A549 (cell line): ENCODE measurements around the gene OGDH. TPM values are rescaled to one million over a fixed set of nuclear protein-coding genes. Genes with fewer than 3 reads are reported as not detected.
"Not testable (repeated sequence)": the region's sequence is repeated elsewhere in the genome, so short reads cannot be mapped to it uniquely, and the experiment has no call there.

Experiments used
- ATAC-seq, 2 experiments: fragments of 200-7000 bp in 1 of 2; fragments of >200 bp in 1 of 2; cut with Nextera tagmentation in 1 of 2; cut with Tn5 transposase in 1 of 2; 3 replicates each; pipeline versions ENCODE4 v1.8.0 to v1.9.1; 2018 to 2020; ENCODE audit warnings: mild to moderate bottlenecking in 1 of 2, moderate library complexity in 1 of 2
- CTCF ChIA-PET: fragments of 300-600 bp; sonication (Branson Sonifier 250); formaldehyde crosslinking; extraction: SDS; loops from one replicate; lab custom pipeline; 2021; ENCODE audit warnings: antibody characterized with exemption, inconsistent platforms; lab: Yijun Ruan, JAX
- POLR2A ChIA-PET: fragments of 350-600 bp; formaldehyde crosslinking; extraction: SDS; loops from one replicate; lab custom pipeline; 2021; ENCODE audit warnings: antibody characterized with exemption, inconsistent platforms; lab: Yijun Ruan, JAX
- DNase-seq, 2 experiments: peaks; one replicate each; pipeline versions ENCODE4 v3.0.0 to v3.0.0-alpha.2; 2011 to 2016; ENCODE audit warnings: low read depth in 1 of 2, low spot score in 1 of 2
- FAIRE-seq: peaks from 2 replicates; lab custom pipeline; 2011; peaks lifted over from hg19 to GRCh38; lab: Jason Lieb, UNC
- H3K27ac ChIP-seq, 2 experiments: fragments of >200 bp; sonication (Bioruptor Twin); formaldehyde crosslinking; 3 replicates each; pipeline ENCODE4 v1.5.1; 2016 to 2017
- H3K4me1 ChIP-seq: fragments of >200 bp; sonication (Bioruptor Twin); formaldehyde crosslinking; 3 replicates; pipeline ENCODE4 v1.6.1; 2016
- H3K4me2 ChIP-seq: fragments of >200 bp; sonication (Bioruptor Twin); formaldehyde crosslinking; 3 replicates; pipeline ENCODE4 v1.6.1; 2016
- H3K4me3 ChIP-seq: fragments of >200 bp; sonication (Bioruptor Twin); formaldehyde crosslinking; 3 replicates; pipeline ENCODE4 v1.5.1; 2016
- H3K9me3 ChIP-seq: fragments of >200 bp; sonication (Bioruptor Twin); formaldehyde crosslinking; 3 replicates; pipeline ENCODE4 v1.6.1; 2016
- CEBPB ChIP-seq, 2 experiments: fragments of >200 bp in 1 of 2; sonication (Bioruptor Twin) in 1 of 2; formaldehyde crosslinking in 1 of 2; IDR thresholded peaks; 2 replicates each; pipeline ENCODE4 v1.6.1; 2012 to 2016
- EHF ChIP-seq: fragments of 250-450 bp; sonication (Bioruptor Pico); IDR thresholded peaks from 2 replicates; pipeline ENCODE4 v1.5.0; 2020; ENCODE audit warnings: mild to moderate bottlenecking
- EHMT2 ChIP-seq: fragments of 200-600 bp; sonication (generic); IDR thresholded peaks from 2 replicates; pipeline ENCODE4 v1.6.1; 2016; ENCODE audit warnings: antibody characterized with exemption, low read depth, mild to moderate bottlenecking, moderate library complexity
- FOSB ChIP-seq: fragments of 250-450 bp; sonication (Bioruptor Pico); IDR thresholded peaks from 2 replicates; pipeline ENCODE4 v1.5.0; 2020; ENCODE audit warnings: mild to moderate bottlenecking, moderate library complexity
- GATA3 ChIP-seq: IDR thresholded peaks from 2 replicates; pipeline ENCODE4 v1.6.1; 2012; ENCODE audit warnings: borderline replicate concordance
- HOXB5 ChIP-seq: fragments of 250-450 bp; sonication (Bioruptor Pico); IDR thresholded peaks from 2 replicates; pipeline ENCODE4 v1.5.0; 2020; ENCODE audit warnings: mild to moderate bottlenecking, moderate library complexity
- JUN ChIP-seq, 2 experiments: fragments of >200 bp; sonication (Bioruptor Twin); formaldehyde crosslinking; IDR thresholded peaks; 2 replicates in 1 of 2; 3 replicates in 1 of 2; pipeline ENCODE4 v1.6.1; 2016 to 2017
- MAFK ChIP-seq: fragments of 450-650 bp; IDR thresholded peaks from 2 replicates; pipeline ENCODE4 v1.6.1; 2014; ENCODE audit not compliant: partially characterized antibody
- MAZ ChIP-seq: fragments of 150-350 bp; IDR thresholded peaks from 2 replicates; pipeline ENCODE4 v1.6.1; 2014; ENCODE audit warnings: antibody characterized with exemption, low read depth, low read length, borderline replicate concordance
- MYC ChIP-seq: IDR thresholded peaks from 2 replicates; pipeline ENCODE4 v1.6.1; 2012; ENCODE audit warnings: mild to moderate bottlenecking, inconsistent platforms, low read length, improper control_type of control experiment, borderline replicate concordance
- NR3C1 ChIP-seq: fragments of >200 bp; sonication (Bioruptor Twin); formaldehyde crosslinking; IDR thresholded peaks from 3 replicates; pipeline ENCODE4 v1.6.1; 2017
- SMC3 ChIP-seq: fragments of >200 bp; sonication (Bioruptor Twin); formaldehyde crosslinking; IDR thresholded peaks from 3 replicates; pipeline ENCODE4 v1.6.1; 2018; ENCODE audit warnings: inconsistent platforms
- TFCP2L1 ChIP-seq: fragments of 250-450 bp; sonication (Bioruptor Pico); IDR thresholded peaks from 2 replicates; pipeline ENCODE4 v1.5.0; 2021; ENCODE audit warnings: mild to moderate bottlenecking
- ZNF302 ChIP-seq: fragments of 250-450 bp; sonication (Bioruptor Pico); IDR thresholded peaks from 2 replicates; pipeline ENCODE4 v1.9.0; 2021; ENCODE audit warnings: inconsistent platforms, mild to moderate bottlenecking, moderate library complexity
- ZSCAN20 ChIP-seq: fragments of 250-450 bp; sonication (Bioruptor Pico); IDR thresholded peaks from 2 replicates; pipeline ENCODE4 v1.8.0; 2022; ENCODE audit warnings: mild to moderate bottlenecking, moderate library complexity
- WGBS: methylation state at CpG from one replicate; pipeline ENCODE4 v1.1.6; 2017; ENCODE audit errors: missing lambda C conversion rate; 5-methylcytosine and 5-hydroxymethylcytosine counted together
- polyA plus RNA-seq, 4 experiments: library from polyadenylated mRNA; depleted of rRNA in 3 of 4; stranded (reverse); fragments of >200 nt; fragmentation: RNase III in 1 of 4; extraction: RNeasy Plus Mini Kit Qiagen cat#74134 plus additional on column Dnase treatment in 1 of 4; gene quantifications; 2 replicates in 3 of 4; 3 replicates in 1 of 4; pipeline ENCODE4 v1.2.3, GENCODE V29; 2011 to 2017
- TF ChIP-seq, protein P1 (sequence below): IDR thresholded peaks from 2 replicates; pipeline ENCODE4 v1.6.1; 2012
- TF ChIP-seq, protein P2 (sequence below): IDR thresholded peaks from 2 replicates; pipeline ENCODE4 v1.6.1; 2012; ENCODE audit warnings: low read depth, borderline replicate concordance

The OGDH gene
- polyA plus RNA-seq, 2 of the 4 experiments (the other 2 are of a cell fraction), result 32.5 to 38.8 TPM

DNA sequence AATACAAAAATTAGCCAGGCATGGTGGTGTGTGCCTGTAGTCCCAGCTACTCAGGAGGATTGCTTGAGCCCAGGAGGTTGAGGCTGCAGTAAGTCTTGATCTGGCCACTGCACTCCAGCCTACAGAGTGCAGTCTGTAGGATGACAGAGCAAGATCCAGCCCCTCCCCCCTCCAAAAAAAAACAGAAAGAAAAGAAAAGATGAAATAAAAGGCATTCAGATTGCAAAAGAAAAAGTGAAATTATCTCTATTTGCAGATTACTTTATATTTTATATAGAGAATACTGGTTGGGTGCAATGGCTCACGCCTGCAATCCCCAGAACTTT, 121.5 kb downstream of the OGDH start:
- H3K27ac ChIP-seq, result peak overlapping the region in 1 of 2 experiments; percentile 60; a peak in 2 of 6 replicates
- H3K4me2 ChIP-seq, result no peak overlapping the region
- FAIRE-seq (no peak), ATAC-seq (peak in 1 of 2 experiments; percentile 49; a peak in 1 of 6 replicates), DNase-seq (no peak)
- 94% methylated on average over 1 of the region's 1 CpG for WGBS
- no peaks in the 10 kb centered on the region for H3K9me3 ChIP-seq
- no peaks in the 10 kb centered on the region for H3K4me1 ChIP-seq
- ChIA-PET POLR2A (no interaction called here), CTCF (interaction anchor here (1.3 kb wide), 1 partner anchor 162 kb away, joined by 3 read pairs; no protein-coding TSS in a partner anchor)
- TF ChIP-seq JUN (IDR thresholded peaks at IDR 0.05) (no peak), MYC (no peak), EHMT2 (no peak), MAZ (no peak), ZNF302 (no peak), SMC3 (no peak), TFCP2L1 (no peak), HOXB5 (CRISPR knock-in tag) (no peak), MAFK (no peak), FOSB (no peak), EHF (CRISPR knock-in tag) (no peak), CEBPB (IDR thresholded peaks at IDR 0.05) (no peak), ZSCAN20 (CRISPR knock-in tag) (no peak)
- TF ChIP-seq, protein P1, sequence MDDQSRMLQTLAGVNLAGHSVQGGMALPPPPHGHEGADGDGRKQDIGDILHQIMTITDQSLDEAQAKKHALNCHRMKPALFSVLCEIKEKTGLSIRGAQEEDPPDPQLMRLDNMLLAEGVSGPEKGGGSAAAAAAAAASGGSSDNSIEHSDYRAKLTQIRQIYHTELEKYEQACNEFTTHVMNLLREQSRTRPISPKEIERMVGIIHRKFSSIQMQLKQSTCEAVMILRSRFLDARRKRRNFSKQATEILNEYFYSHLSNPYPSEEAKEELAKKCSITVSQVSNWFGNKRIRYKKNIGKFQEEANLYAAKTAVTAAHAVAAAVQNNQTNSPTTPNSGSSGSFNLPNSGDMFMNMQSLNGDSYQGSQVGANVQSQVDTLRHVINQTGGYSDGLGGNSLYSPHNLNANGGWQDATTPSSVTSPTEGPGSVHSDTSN, result no peak
- TF ChIP-seq, protein P2, sequence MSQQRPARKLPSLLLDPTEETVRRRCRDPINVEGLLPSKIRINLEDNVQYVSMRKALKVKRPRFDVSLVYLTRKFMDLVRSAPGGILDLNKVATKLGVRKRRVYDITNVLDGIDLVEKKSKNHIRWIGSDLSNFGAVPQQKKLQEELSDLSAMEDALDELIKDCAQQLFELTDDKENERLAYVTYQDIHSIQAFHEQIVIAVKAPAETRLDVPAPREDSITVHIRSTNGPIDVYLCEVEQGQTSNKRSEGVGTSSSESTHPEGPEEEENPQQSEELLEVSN, result no peak
- H3K4me3 ChIP-seq, result no peak overlapping the region

DNA sequence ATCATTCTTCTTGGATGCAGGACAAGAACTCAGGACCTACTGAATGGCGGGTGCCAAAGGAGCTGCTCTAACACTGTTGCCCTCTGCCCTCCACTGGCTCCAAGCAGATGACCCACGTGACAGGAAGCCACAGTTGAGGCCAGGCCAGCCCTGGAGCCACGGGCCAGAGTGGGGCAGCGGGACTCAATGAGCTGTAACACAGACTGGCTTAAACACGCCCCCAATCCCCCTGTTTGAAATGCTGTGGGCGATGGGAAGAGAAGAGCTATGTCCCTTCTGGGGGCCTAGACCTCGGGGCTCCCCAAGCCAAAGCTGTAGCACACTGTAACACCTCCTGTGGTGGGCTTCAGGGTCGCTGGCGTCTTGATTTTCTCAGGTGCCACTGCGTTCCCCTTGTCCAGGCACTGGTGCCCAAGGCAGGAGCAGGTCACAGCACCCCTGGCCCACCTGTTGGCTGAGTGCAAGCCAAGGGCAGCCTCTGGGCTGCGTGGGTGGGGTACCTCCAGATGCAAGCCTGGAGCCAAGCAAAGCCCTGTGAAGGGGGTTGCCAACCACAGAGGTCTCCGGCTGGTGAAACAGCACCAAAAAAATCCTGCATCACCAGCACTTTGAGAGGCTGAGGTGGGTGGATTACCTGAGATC, 123.6 kb downstream of the OGDH start:
- FAIRE-seq, result no peak
- 77% methylated on average over 11 of the region's 12 CpGs for WGBS
- Histone ChIP-seq H3K4me2 (no peak overlapping the region), H3K9me3 (no peaks in the 10 kb centered on the region), H3K4me3 (no peak overlapping the region), H3K4me1 (peaks cover 19% of the 10 kb centered on the region), H3K27ac (no peak overlapping the region)
- TF ChIP-seq, protein P1, result no peak
- TF ChIP-seq NR3C1 (no peak), TFCP2L1 (no peak), ZNF302 (no peak), GATA3 (no peak), HOXB5 (CRISPR knock-in tag) (no peak)
- no peak for ATAC-seq
- POLR2A ChIA-PET, result no interaction called here
- CTCF ChIA-PET, result interaction anchor here (0.8 to 1.3 kb wide), 2 partner anchors 12 to 13 kb away, joined by 3 read pairs; no protein-coding TSS in a partner anchor
- no peak for DNase-seq

DNA sequence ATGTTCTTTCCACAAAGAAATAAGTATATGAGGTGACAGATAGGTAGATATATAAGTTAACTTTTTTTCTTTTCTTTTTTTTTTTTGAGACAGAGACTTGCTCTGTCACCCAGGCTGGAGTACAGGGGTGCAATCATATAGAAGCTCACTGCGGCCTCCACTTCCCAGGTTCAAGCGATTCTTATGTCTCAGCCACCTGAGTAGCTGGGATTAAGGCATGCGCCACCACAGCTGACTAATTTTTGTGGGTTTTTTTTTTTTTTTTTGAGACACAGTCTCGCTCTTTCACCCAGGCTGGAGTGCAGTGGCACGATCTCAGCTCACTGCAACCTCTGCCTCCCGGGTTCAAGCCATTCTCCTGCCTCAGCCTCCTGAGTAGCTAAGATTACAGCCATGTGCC, 126.5 kb downstream of the OGDH start:
- 77% methylated on average over 6 of the region's 6 CpGs for WGBS
- H3K4me1 ChIP-seq, result peaks cover 27% of the 10 kb centered on the region
- H3K4me2 ChIP-seq, ATAC-seq, H3K4me3 ChIP-seq, POLR2A ChIA-PET, H3K9me3 ChIP-seq, DNase-seq, FAIRE-seq: not testable (repeated sequence)
- CTCF ChIA-PET, result interaction anchor here (0.7 to 1.3 kb wide), 2 partner anchors 11 to 34 kb away, joined by 3 to 4 read pairs; no protein-coding TSS in a partner anchor
- H3K27ac ChIP-seq, result peak overlapping the region in 1 of 2 experiments; percentile 85; a peak in 4 of 6 replicates
